A673 (cell line): ENCODE data around the gene PACSIN2.
"Not testable (repeated sequence)": the region's sequence is repeated elsewhere in the genome, so short reads cannot be mapped to it uniquely, and the experiment has no call there.

Experiments used
- CTCF ChIP-seq: fragments of 300-800, 200-600 bp; sonication (generic); conservative IDR thresholded peaks from 2 replicates; pipeline ENCODE4 v1.5.1; 2017; ENCODE audit warnings: low read depth, mild to moderate bottlenecking, antibody characterized with exemption, low read length, moderate library complexity, mixed read lengths
- EZH2 ChIP-seq: fragments of 200-600 bp; sonication (generic); IDR thresholded peaks from 2 replicates; pipeline ENCODE4 v1.6.1; 2017; ENCODE audit warnings: borderline replicate concordance, low read depth, mild to moderate bottlenecking, mixed read lengths, antibody characterized with exemption, low read length; ENCODE audit not compliant: poor library complexity, severe bottlenecking

GRCh38 chr22:42961400-42961690 lies 53.6 kb downstream of the PACSIN2 start:
- TF ChIP-seq EZH2, CTCF: not testable (repeated sequence)
